Transverse colon (tissue), 4 donors: ENCODE measurements around the gene ECHDC3.

Experiments
- CTCF ChIP-seq, 5 experiments: fragments of 200-600 bp in 3 of 5; fragments of 450-650 bp in 2 of 5; sonication (generic) in 3 of 5; IDR thresholded peaks; 1 replicate in 2 of 5; 2 replicates in 3 of 5; pipeline ENCODE4 v1.5.1; 2016 to 2017; ENCODE audit warnings: antibody characterized with exemption in 5 of 5, inconsistent platforms in 3 of 5, mild to moderate bottlenecking in 2 of 5, moderate library complexity in 1 of 5
- POLR2A ChIP-seq: fragments of 450-650 bp; IDR thresholded peaks from one replicate; pipeline ENCODE4 v1.6.1; 2016; ENCODE audit warnings: antibody characterized with exemption, mild to moderate bottlenecking, moderate library complexity
- POLR2AphosphoS5 ChIP-seq, 3 donors: sonication (generic); formaldehyde crosslinking; IDR thresholded peaks; one replicate each; pipeline ENCODE4 v1.6.1; 2016; ENCODE audit warnings: antibody characterized with exemption in 3 of 3

- no peak for TF ChIP-seq POLR2AphosphoS5 (IDR thresholded peaks at IDR 0.05)
- no peak for TF ChIP-seq CTCF (IDR thresholded peaks at IDR 0.05)
- no peak for TF ChIP-seq POLR2A
These were observed 8.2 kb downstream of the ECHDC3 start for GRCh38 chr10:11750420-11750819.
